SK-N-SH treated with all-trans-retinoic acid at 6 μM for 48 hours (cell line): ENCODE results near the gene RBKS.

Experiments used
- CSDC2 ChIP-seq: fragments of 250-450 bp; sonication (Bioruptor Pico); IDR thresholded peaks from 2 replicates; pipeline ENCODE4 v1.5.0; 2020; ENCODE audit warnings: mild to moderate bottlenecking, moderate library complexity
- GLIS3 ChIP-seq: fragments of 250-450 bp; sonication (Bioruptor Pico); IDR thresholded peaks from 2 replicates; pipeline ENCODE4 v1.5.0; 2020; ENCODE audit warnings: mild to moderate bottlenecking, moderate library complexity
- ISL1 ChIP-seq: fragments of 250-450 bp; sonication (Bioruptor Pico); IDR thresholded peaks from 2 replicates; pipeline ENCODE4 v2.1.2; 2022; ENCODE audit warnings: mild to moderate bottlenecking, moderate library complexity
- OSR1 ChIP-seq: fragments of 250-450 bp; sonication (Bioruptor Pico); IDR thresholded peaks from 2 replicates; pipeline ENCODE4 v1.8.0; 2022; ENCODE audit warnings: moderate library complexity, mild to moderate bottlenecking, inconsistent platforms
- PPARA ChIP-seq: fragments of 250-450 bp; sonication (Bioruptor Pico); IDR thresholded peaks from 2 replicates; pipeline ENCODE4 v1.5.0; 2020; ENCODE audit warnings: mild to moderate bottlenecking, borderline replicate concordance
- RARB ChIP-seq: fragments of 250-450 bp; sonication (Bioruptor Pico); IDR thresholded peaks from 2 replicates; pipeline ENCODE4 v1.8.0; 2021; ENCODE audit warnings: mild to moderate bottlenecking, moderate library complexity
- SNAI2 ChIP-seq: fragments of 250-450 bp; sonication (Bioruptor Pico); IDR thresholded peaks from 2 replicates; pipeline ENCODE4 v1.5.0; 2020; ENCODE audit warnings: mild to moderate bottlenecking, moderate library complexity
- ZFP3 ChIP-seq: fragments of 250-450 bp; sonication (Bioruptor Pico); IDR thresholded peaks from 2 replicates; pipeline ENCODE4 v1.5.0; 2020; ENCODE audit warnings: mild to moderate bottlenecking, moderate library complexity
- ZFP30 ChIP-seq: fragments of 450-650 bp; formaldehyde crosslinking; IDR thresholded peaks from 2 replicates; pipeline ENCODE4 v1.5.0; 2022; ENCODE audit warnings: mild to moderate bottlenecking, moderate library complexity
- ZNF70 ChIP-seq: fragments of 450-650 bp; formaldehyde crosslinking; IDR thresholded peaks from 2 replicates; pipeline ENCODE4 v1.5.0; 2020; ENCODE audit warnings: mild to moderate bottlenecking, moderate library complexity
- ZNF8 ChIP-seq: fragments of 450-650 bp; formaldehyde crosslinking; IDR thresholded peaks from 2 replicates; pipeline ENCODE4 v1.5.0; 2020; ENCODE audit warnings: mild to moderate bottlenecking, moderate library complexity
- TF ChIP-seq, protein P1 (sequence below): fragments of 250-450 bp; sonication (Bioruptor Pico); IDR thresholded peaks from 2 replicates; pipeline ENCODE4 v1.8.0; 2021; ENCODE audit warnings: low read depth, mild to moderate bottlenecking, moderate library complexity, borderline replicate concordance
- TF ChIP-seq, protein P2 (sequence below): fragments of 250-450 bp; sonication (Bioruptor Pico); IDR thresholded peaks from 2 replicates; pipeline ENCODE4 v1.8.0; 2020; ENCODE audit warnings: mild to moderate bottlenecking, moderate library complexity, borderline replicate concordance

DNA sequence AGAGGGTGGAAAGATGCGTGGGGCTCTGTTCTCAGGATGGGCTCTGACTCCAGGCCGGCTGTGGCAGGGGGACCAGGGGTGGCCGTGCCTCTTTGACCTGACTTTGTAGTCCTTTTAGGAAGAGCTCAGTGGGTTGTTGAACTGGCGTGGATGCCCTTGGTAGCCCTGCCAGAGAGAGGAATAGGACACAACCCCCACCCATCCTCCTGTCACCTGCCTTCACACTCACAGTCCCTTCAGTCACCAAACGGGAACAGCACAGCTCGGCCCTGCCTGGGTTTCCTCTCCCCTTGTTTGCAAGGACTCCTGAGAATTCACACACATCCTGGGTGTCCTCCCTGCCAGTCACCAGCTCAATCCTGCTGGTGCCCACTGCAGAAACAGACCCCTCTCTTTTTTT, 138.8 kb downstream of the RBKS start:
- no peak for TF ChIP-seq ZNF70 (CRISPR knock-in tag)
- no peak for TF ChIP-seq RARB (CRISPR knock-in tag)
- TF ChIP-seq, protein P1, sequence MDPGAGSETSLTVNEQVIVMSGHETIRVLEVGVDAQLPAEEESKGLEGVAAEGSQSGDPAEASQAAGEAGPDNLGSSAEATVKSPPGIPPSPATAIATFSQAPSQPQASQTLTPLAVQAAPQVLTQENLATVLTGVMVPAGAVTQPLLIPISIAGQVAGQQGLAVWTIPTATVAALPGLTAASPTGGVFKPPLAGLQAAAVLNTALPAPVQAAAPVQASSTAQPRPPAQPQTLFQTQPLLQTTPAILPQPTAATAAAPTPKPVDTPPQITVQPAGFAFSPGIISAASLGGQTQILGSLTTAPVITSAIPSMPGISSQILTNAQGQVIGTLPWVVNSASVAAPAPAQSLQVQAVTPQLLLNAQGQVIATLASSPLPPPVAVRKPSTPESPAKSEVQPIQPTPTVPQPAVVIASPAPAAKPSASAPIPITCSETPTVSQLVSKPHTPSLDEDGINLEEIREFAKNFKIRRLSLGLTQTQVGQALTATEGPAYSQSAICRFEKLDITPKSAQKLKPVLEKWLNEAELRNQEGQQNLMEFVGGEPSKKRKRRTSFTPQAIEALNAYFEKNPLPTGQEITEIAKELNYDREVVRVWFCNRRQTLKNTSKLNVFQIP, result no peak
- TF ChIP-seq PPARA (CRISPR knock-in tag), result no peak
- TF ChIP-seq ZFP3 (CRISPR knock-in tag), result no peak
- no peak for TF ChIP-seq ISL1
- TF ChIP-seq, protein P2, sequence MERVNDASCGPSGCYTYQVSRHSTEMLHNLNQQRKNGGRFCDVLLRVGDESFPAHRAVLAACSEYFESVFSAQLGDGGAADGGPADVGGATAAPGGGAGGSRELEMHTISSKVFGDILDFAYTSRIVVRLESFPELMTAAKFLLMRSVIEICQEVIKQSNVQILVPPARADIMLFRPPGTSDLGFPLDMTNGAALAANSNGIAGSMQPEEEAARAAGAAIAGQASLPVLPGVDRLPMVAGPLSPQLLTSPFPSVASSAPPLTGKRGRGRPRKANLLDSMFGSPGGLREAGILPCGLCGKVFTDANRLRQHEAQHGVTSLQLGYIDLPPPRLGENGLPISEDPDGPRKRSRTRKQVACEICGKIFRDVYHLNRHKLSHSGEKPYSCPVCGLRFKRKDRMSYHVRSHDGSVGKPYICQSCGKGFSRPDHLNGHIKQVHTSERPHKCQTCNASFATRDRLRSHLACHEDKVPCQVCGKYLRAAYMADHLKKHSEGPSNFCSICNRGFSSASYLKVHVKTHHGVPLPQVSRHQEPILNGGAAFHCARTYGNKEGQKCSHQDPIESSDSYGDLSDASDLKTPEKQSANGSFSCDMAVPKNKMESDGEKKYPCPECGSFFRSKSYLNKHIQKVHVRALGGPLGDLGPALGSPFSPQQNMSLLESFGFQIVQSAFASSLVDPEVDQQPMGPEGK, result no peak
- no peak for TF ChIP-seq CSDC2 (CRISPR knock-in tag)
- TF ChIP-seq ZNF8 (CRISPR knock-in tag), result no peak
- TF ChIP-seq GLIS3, result no peak
- no peak for TF ChIP-seq ZFP30
- TF ChIP-seq OSR1 (CRISPR knock-in tag), result no peak
- TF ChIP-seq SNAI2 (CRISPR knock-in tag), result no peak
